K562 (cell line): Measurements from ENCODE around the gene TMEM184A. TPM values are rescaled to one million over a fixed set of nuclear protein-coding genes. Genes with fewer than 3 reads are reported as not detected.

Experiments used
- MAX ChIP-seq: sonication (generic); formaldehyde crosslinking; IDR thresholded peaks from 2 replicates; pipeline ENCODE4 v1.9.0; 2022; ENCODE audit warnings: mild to moderate bottlenecking, missing genetic modification reagents
- MCM5 ChIP-seq: fragments of 450-650 bp; IDR thresholded peaks from 2 replicates; pipeline ENCODE4 v1.6.1; 2016; ENCODE audit warnings: low read depth
- RBFOX2 ChIP-seq: fragments of 200-400 bp; formaldehyde crosslinking; IDR thresholded peaks from 2 replicates; pipeline ENCODE4 v1.6.1; 2017; ENCODE audit warnings: low read depth, mild to moderate bottlenecking, low read length, moderate library complexity
- THAP12 ChIP-seq: fragments of 250-450 bp; sonication (Bioruptor Pico); IDR thresholded peaks from 2 replicates; pipeline ENCODE4 v1.9.0; 2021; ENCODE audit warnings: mild to moderate bottlenecking, inconsistent platforms
- THRA ChIP-seq: fragments of 450-650 bp; IDR thresholded peaks from 2 replicates; pipeline ENCODE4 v1.6.1; 2017; ENCODE audit warnings: mild to moderate bottlenecking, moderate library complexity
- TSHZ1 ChIP-seq: fragments of 250-450 bp; sonication (Bioruptor Pico); IDR thresholded peaks from 2 replicates; pipeline ENCODE4 v1.4.0; 2020; ENCODE audit warnings: mild to moderate bottlenecking, moderate library complexity
- UBTF ChIP-seq, 2 experiments: IDR thresholded peaks; 2 replicates each; pipeline ENCODE4 v1.6.1; 2012; ENCODE audit warnings: improper control_type of control experiment in 2 of 2, low read depth in 2 of 2, low read length in 2 of 2, borderline replicate concordance in 1 of 2
- ZBTB11 ChIP-seq, 3 experiments: fragments of 200-800 bp in 1 of 3; fragments of 250-450 bp in 1 of 3; fragments of 450-650 bp in 1 of 3; sonication (Bioruptor Pico) in 1 of 3; sonication (Bioruptor generic) in 1 of 3; formaldehyde crosslinking in 1 of 3; IDR thresholded peaks; 2 replicates each; pipeline versions ENCODE4 v1.6.1 to v1.8.0; 2016 to 2022; ENCODE audit warnings: mild to moderate bottlenecking in 2 of 3, missing genetic modification characterization in 2 of 3, missing compliant biosample characterization in 1 of 3, moderate library complexity in 1 of 3
- ZEB2 ChIP-seq: fragments of 450-650 bp; IDR thresholded peaks from 2 replicates; pipeline ENCODE4 v1.6.1; 2016
- ZNF175 ChIP-seq: fragments of 200-800 bp; sonication (Bioruptor generic); IDR thresholded peaks from 2 replicates; pipeline ENCODE4 v1.6.1; 2016; ENCODE audit warnings: low read depth, mild to moderate bottlenecking, missing genetic modification characterization, missing compliant biosample characterization
- ZNF23 ChIP-seq: fragments of 250-450 bp; sonication (Bioruptor Pico); IDR thresholded peaks from 2 replicates; pipeline ENCODE4 v1.4.0; 2020; ENCODE audit warnings: mild to moderate bottlenecking
- ZNF778 ChIP-seq: fragments of 450-650 bp; formaldehyde crosslinking; IDR thresholded peaks from 2 replicates; pipeline ENCODE4 v1.4.0; 2020; ENCODE audit warnings: mild to moderate bottlenecking, moderate library complexity
- polyA plus RNA-seq, 8 experiments: library from polyadenylated mRNA; depleted of rRNA in 4 of 8; stranded (reverse) in 5 of 8; unstranded in 3 of 8; fragments of >200 nt; fragmentation: Nextera tagmentation in 2 of 8; fragmentation: Illumina TruSeq in 1 of 8; extraction: Ambion mirVana in 2 of 8; extraction: Trizol in 1 of 8; gene quantifications; 2 replicates each; pipeline versions ENCODE4 v1.2.1 to v1.2.3, GENCODE V29; 2011 to 2014; ENCODE audit warnings: inconsistent platforms in 1 of 8, missing spikeins in 1 of 8
- total RNA-seq, 7 experiments: library from RNA; depleted of rRNA in 6 of 7; stranded (reverse); fragments of >200 nt in 6 of 7; fragmentation: Illumina TruSeq in 2 of 7; extraction: Trizol in 2 of 7; gene quantifications; 2 replicates each; pipeline versions ENCODE4 v1.2.1 to v1.2.3, GENCODE V29; 2011 to 2021; ENCODE audit warnings: low replicate concordance in 1 of 7

TMEM184A gene
- total and polyA plus RNA-seq, 9 of the 15 experiments (the other 6 are each of a cell fraction or from before 2014, with no cell fraction given): 0.10 to 0.18 (median 0.11) TPM; not detected in 6

GRCh38 chr7:1569833-1570632, 14.0 kb upstream of the TMEM184A start, which contains the start of gene PSMG3 (continued):
- TF ChIP-seq ZNF175 (CRISPR knock-in tag) (no peak), RBFOX2 (peak; percentile 96), ZBTB11 (CRISPR knock-in tag; IDR thresholded peaks at IDR 0.05) (peak; percentile 98 to 99 (median 98)), UBTF (IDR thresholded peaks at IDR 0.05; ENCODE audit: borderline replicate concordance in 1 of 2, low read depth in 2 of 2, low read length in 2 of 2) (peak; percentile 77 to 79; a peak in 3 of 4 replicates), ZNF23 (CRISPR knock-in tag) (no peak), THRA (no peak), ZNF778 (CRISPR knock-in tag) (no peak), MCM5 (no peak), TSHZ1 (no peak), MAX (CRISPR knock-in tag) (peak; percentile 60), ZEB2 (peak; percentile 96), THAP12 (peak; percentile 39; the same call in 1 of the 2 replicates)
